Hepatocyte (in vitro differentiated cells): Measurements from ENCODE around the gene PLCL1.

ENCODE experiments used
- CTCF ChIP-seq: fragments of 200-600 bp; sonication (generic); IDR thresholded peaks from 2 replicates; pipeline ENCODE4 v1.5.1; 2016; ENCODE audit warnings: antibody characterized with exemption, mild to moderate bottlenecking; ENCODE audit not compliant: poor library complexity
- EZH2 ChIP-seq: fragments of 200-600 bp; sonication (generic); IDR thresholded peaks from 2 replicates; pipeline ENCODE4 v1.6.1; 2016; ENCODE audit warnings: antibody characterized with exemption, mild to moderate bottlenecking, borderline replicate concordance
- EZH2phosphoT487 ChIP-seq: fragments of 200-600 bp; sonication (generic); IDR thresholded peaks from one replicate; pipeline ENCODE4 v1.6.1; 2018; ENCODE audit warnings: antibody characterized with exemption, mild to moderate bottlenecking, low read depth, moderate library complexity; ENCODE audit not compliant: unreplicated experiment, severe bottlenecking

- no peak for TF ChIP-seq CTCF
- TF ChIP-seq EZH2phosphoT487: no peak
- TF ChIP-seq EZH2: no peak
These were observed 45.4 kb upstream of the PLCL1 start for GRCh38 chr2:197759013-197759412.
